Measurements from ENCODE around the gene NBAS.

GRCh38 chr2:15260835-15261234, 300.3 kb downstream of the NBAS start:
- no peak for TF ChIP-seq POLR2AphosphoS5 (IDR thresholded peaks at IDR 0.05; ENCODE audit: low read depth, low read length)
- TF ChIP-seq TAF1 (IDR thresholded peaks at IDR 0.05; ENCODE audit: borderline replicate concordance, insufficient read depth, low read length), result no peak
- no peak for TF ChIP-seq SIN3A (IDR thresholded peaks at IDR 0.05; ENCODE audit: borderline replicate concordance, insufficient read depth, low read length)
- no peak for TF ChIP-seq REST (IDR thresholded peaks at IDR 0.05; ENCODE audit: insufficient read depth in 1 of 2, low read depth in 2 of 2, low read length in 2 of 2)

All from PFSK-1 (cell line).